ENCODE measurements around the gene PCNX2.

PCNX2 gene

DNA sequence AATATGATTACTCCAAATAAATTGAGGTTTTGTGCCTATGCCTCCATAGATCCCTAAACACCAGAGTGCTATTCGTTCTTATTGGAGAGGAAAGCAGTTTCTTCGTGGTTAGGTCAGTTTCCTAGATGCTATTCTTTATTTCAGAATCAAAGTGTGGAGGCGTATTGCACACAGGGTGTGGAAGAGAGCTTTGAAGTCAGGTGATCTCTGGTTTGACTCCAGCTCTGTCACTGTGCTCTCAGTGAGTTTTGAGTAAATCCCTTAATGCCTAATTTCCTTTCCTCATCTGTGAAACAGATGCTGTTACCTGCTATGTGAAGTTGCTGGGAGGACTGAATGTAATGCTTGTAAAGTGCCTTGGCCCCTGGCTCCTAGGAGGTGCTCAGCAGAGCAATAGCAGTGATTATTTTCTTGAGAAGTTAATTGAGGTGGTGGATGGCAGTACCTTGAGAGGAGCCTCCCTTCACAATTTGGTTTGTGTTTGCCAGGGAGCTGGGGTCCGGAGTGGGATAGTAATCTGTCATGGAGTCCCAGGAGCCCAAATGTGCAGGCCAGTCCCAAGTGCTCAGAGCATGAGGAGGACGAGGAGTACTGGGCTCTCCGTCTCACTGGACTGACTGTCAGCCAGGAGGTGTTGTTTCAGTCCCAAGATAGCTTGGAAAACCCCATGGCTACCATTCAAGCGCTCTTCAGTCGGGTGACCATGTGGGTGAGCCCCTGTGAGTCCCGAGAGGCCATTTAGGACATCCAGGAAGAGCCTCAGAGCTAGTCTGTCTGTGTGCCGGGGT lies 330.2 kb downstream of the PCNX2 start:
- in situ Hi-C loops (cut with HindIII; ENCODE audit: low pct_unique_long_range_greater_than_20kb, low sequenced_read_pairs), result no loop called here
- DNase-seq (ENCODE audit: low read depth in 1 of 2, low spot score in 1 of 2), result no peak
- no peak for TF ChIP-seq JUND (IDR thresholded peaks at IDR 0.05; ENCODE audit: low read depth)

DNA sequence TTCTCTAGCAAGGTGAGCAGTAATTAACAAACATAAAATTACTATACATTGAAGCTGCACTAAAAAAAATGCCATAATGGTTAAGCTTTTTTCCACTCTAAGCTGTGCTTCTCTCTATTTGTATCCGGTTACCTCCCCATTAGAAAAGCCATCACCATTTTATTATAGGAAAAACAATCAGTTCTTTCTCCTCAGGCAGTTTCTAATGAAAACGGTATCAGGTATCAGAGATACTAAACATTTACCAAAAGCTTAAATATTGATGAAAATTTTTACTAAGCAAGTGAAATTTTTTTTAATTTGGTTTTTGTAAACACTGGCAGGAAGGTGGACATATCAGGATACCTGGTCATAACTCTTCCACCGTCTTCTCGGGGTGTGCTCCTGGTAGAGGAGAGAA lies 330.9 kb downstream of the PCNX2 start:
- DNase-seq (ENCODE audit: low read depth in 1 of 2, low spot score in 1 of 2), result no peak
- in situ Hi-C loops (cut with HindIII; ENCODE audit: low pct_unique_long_range_greater_than_20kb, low sequenced_read_pairs), result no loop called here
- TF ChIP-seq JUND (IDR thresholded peaks at IDR 0.05; ENCODE audit: low read depth), result no peak

DNA sequence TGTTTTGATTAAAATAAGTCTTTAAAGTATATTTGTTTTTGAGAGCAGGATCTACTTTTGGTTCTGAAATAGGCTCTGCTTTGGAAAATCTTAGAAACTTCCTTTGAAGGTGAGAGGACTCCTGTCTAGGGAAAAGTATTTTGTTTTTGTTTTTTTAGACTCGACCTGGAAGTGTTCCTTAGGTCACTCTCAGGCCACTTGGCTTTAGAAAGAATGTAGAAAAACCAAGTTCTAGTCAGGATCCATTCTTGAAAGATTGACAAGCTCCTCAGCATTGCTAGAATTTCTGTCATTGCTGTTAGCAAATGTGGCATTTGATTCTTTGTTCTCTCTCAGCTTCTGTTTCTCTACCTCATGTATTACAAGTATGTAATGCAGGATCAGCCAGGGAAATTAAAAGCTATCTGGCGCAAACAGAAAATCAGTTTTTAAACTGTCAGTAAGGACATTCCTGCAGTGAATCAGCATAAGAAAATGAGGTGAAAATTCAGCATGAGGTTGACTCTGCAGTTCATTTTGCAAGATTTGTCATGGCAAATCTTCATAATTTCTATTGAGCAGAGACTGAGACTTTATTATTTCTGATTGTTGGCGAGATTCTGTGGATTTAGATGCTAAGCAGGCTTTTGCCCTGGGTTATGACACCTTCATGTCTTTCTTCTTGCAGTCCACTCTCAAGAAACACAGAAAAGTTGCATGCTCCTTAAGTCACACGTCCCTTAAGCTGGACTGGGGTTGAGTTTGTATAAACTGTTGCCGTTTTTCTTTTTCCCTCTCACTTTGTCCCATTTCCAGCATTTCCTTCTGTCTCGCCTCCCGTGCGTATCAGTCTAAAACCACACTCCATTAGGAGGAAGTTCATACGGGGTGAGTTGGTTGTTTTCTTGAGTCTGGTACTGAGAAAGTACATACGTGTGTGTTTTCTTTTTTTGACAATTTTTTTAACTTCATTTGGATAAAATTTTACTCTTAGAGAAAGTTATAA lies 332.5 kb downstream of the PCNX2 start:
- in situ Hi-C loops (cut with HindIII; ENCODE audit: low pct_unique_long_range_greater_than_20kb, low sequenced_read_pairs), result no loop called here
- peak in 1 of 2 experiments; percentile 30 for DNase-seq (ENCODE audit: low read depth in 1 of 2, low spot score in 1 of 2)

DNA sequence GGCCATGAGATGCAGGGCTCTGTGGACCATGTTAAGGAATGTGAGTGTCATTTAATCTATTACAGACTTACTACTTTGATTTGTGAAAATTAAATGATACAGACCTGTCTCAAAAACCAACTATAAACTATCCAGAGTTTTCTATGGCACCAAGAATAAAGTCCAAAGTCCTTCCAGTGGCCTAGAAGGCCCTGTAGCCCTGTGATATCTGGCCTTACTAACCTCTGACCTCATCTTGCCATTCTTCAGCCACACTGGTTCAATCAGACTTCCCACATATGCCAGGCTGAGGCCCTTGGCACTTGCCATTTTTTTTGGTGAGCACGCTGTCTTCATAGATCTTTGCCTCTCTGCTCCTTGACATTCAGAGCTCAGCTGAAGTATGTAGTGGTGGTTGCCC lies 337.5 kb downstream of the PCNX2 start:
- no peak for TF ChIP-seq JUND (IDR thresholded peaks at IDR 0.05; ENCODE audit: low read depth)
- in situ Hi-C loops (cut with HindIII; ENCODE audit: low pct_unique_long_range_greater_than_20kb, low sequenced_read_pairs), result no loop called here
- DNase-seq (ENCODE audit: low read depth in 1 of 2, low spot score in 1 of 2), result no peak

More for the DNA sequence above, 332.5 kb downstream of the PCNX2 start:
- TF ChIP-seq JUND (IDR thresholded peaks at IDR 0.05; ENCODE audit: low read depth), result no peak

DNA sequence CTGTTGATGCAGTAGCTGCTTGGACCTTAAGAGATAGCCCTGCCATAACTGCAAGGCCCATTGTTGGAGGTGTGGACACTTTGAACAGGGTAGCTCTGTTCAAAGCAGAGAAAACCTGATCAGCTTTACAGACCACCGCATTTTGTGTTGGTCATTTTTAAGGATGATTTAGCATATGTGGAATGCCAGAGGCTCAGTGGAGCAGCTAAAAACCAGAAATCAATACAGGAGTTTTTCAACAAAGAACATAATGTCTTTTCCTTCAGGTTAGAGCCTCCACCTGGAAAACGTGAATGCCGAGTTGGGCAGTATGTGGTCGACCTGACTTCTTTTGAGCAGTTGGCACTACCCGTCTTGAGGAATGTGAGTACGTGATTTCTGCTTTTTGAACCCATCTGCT lies 339.4 kb downstream of the PCNX2 start:
- in situ Hi-C loops (cut with HindIII; ENCODE audit: low pct_unique_long_range_greater_than_20kb, low sequenced_read_pairs), result no loop called here
- TF ChIP-seq JUND (IDR thresholded peaks at IDR 0.05; ENCODE audit: low read depth), result no peak
- DNase-seq (ENCODE audit: low read depth in 1 of 2, low spot score in 1 of 2), result no peak

DNA sequence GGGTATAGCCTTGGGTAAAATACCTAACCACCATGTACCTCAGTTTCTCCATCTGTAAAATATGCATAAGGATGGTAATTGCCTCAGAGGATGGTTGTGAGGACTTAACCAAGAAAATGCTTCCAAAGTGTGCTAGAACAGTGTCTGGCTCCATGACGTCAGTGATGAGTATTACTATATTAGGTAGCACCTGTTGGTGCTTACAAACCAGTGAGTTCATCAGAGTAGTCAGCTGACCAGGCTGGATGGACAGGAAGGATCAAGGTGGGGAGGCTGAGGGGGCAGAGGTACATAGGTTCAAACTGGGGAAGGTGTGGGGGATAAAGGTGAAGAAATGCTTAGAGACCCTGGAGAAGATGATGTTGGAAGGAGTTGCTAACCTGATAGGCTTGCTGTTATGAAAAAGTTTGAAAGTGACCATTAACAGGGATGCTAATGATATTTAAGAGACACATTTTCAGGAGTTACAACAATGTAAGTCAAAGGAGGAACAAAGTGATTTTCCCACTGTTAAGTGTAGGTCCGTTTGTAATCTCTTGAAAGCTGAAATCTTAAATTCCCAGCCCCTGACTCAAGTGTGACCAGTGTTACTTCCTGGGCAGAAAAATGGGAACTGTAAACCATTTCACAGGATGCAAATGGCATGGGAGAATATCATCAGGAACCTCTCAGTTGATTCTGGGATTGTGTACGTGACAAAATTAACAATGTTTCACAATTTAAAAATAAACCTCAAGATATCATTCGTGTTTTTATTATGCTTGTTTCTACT lies 340.7 kb downstream of the PCNX2 start:
- DNase-seq (ENCODE audit: low read depth in 1 of 2, low spot score in 1 of 2), result no peak
- in situ Hi-C loops (cut with HindIII; ENCODE audit: low pct_unique_long_range_greater_than_20kb, low sequenced_read_pairs), result no loop called here
- TF ChIP-seq JUND (IDR thresholded peaks at IDR 0.05; ENCODE audit: low read depth), result no peak

DNA sequence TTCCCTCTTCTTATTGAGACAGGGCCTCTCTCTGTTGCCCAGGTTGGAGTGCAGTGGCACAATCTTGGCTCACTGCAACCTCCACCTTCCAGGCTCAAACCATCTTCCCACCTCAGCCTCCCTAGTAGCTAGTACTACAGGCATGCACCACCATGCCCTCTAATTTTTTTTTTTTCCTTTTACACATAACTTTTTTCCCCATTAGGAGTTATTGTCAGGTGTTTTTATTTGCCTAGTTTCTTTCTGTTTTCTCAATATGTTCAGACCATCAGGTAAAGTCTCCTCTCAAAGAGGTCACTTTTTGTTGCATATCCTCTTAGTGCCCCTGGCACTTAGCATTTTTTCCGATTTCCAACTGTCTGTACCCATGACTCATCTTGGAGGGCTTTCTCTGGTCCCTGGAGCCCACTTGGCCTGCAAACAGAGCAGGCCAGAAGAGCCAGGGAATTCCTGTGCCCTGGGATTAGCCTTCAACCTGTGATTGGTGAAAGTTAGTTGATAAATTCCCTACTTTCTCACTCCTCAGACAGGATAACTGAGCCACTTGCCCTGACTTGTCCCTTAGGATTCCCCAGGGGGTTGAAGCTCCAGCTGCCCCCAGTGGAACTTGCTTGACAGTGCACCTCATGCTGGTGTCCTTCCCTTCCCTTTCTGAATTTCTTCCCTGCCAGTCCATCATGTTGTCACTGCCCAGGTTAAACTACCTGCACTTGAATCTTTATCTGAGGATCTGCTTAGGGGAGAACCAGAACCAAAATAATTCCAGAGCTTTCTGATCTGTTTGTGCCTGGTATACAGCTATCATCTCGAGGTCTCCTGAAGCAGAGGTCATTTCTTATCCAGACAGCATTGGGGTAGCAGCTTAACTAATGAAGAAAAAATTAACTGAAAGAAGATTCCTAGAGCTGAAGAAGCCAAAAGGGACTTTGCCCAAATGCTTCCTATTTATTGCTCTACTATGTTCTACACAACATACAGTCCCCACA lies 342.7 kb downstream of the PCNX2 start:
- no peak for TF ChIP-seq JUND (IDR thresholded peaks at IDR 0.05; ENCODE audit: low read depth)
- peak; percentile 68 to 85 for DNase-seq (ENCODE audit: low read depth in 1 of 2, low spot score in 1 of 2)
- in situ Hi-C loops (cut with HindIII; ENCODE audit: low pct_unique_long_range_greater_than_20kb, low sequenced_read_pairs), result no loop called here

DNA sequence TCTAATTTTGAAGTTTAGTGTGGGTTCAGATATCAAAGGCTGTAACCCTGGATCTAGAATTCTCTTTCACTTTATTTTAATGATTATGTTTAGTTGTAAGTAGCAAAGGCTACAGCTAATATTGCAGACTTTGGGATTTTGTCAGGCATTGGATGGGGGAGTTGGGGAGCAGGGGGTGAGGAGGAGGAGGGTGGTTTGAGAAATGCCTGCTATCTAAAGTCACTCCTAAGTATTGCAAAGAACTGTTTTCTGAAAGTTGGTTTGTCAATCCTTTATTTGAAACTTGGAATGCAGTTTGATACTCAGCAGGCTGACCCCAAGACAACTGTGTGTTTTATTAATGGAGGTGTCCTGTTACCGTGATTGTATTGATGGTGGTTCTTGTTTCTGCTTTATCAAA lies 343.9 kb downstream of the PCNX2 start:
- no peak for DNase-seq (ENCODE audit: low read depth in 1 of 2, low spot score in 1 of 2)
- in situ Hi-C loops (cut with HindIII; ENCODE audit: low pct_unique_long_range_greater_than_20kb, low sequenced_read_pairs), result no loop called here
- no peak for TF ChIP-seq JUND (IDR thresholded peaks at IDR 0.05; ENCODE audit: low read depth)

DNA sequence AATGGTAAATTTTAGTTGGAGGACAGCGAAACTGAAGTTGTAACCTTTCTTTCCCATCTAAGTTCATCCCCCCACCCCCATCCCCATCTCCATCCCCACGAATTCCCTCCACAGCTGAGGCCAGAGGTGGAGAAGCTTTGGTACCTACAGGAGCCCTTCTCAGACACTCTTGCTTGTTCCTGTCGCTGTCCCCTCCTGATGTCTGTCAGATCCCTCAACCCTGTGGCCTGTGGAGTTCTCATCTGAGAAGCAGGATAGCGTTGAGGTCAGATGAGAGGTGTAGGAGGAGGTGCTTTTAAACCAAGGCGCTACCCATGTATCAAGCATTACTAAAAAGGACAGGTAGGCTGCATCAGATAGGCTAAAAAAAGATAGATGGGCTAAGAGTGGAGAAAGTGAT lies 344.3 kb downstream of the PCNX2 start:
- in situ Hi-C loops (cut with HindIII; ENCODE audit: low pct_unique_long_range_greater_than_20kb, low sequenced_read_pairs), result no loop called here
- DNase-seq (ENCODE audit: low read depth in 1 of 2, low spot score in 1 of 2), result peak; percentile 12 to 42
- no peak for TF ChIP-seq JUND (IDR thresholded peaks at IDR 0.05; ENCODE audit: low read depth)

DNA sequence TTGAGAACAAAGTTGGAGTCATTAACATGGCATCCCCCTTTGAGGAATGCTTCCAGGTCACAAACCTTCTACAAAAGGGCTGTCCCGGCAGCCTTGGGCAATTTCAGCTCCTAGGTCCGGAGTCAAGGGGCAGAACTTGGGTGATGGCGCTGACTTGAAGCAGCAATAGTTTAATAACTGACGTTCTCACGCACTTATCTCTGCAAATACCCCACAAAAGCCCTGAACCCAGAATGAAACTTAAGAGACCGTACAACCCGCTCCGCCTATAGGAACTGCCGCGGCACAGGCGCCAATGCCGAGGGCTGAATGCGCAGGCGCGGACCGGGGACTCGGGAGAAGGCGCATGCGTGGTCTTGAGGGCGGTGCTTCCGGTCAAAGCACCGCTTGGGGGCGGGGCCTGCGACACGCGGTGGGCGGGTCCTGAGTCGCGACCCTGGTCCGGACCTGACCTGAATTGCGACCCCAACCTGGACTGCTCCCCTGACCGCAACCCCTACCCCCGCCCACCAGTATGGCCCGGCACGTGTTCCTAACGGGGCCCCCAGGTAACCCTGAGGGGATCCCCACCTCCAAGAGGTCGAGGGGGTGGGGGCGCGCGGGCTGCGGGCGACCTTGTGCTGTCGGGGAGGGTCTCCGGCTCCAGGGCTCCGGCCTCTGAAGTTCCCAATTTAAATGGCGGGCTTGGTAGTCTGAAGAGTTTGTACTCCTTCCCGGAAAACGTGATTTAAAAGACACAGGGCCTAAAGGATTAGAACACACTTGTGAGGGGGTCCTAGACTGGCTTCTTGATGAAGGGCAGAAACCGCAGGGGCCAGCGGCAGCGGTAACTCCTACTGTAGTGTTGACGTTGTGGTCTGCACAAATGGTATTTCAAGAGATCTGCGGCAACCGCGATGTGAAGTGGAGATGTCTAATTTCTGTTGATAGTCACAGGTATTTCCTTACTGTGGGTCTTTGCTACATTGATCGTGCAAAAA lies 345.0 kb downstream of the PCNX2 start, which contains the start of gene NTPCR:
NTPCR (plus strand) TSS at position 415 of the 980 bp plus-strand sequence; CDS start at position 515, 100 bp downstream.
- in situ Hi-C loops (cut with HindIII; ENCODE audit: low pct_unique_long_range_greater_than_20kb, low sequenced_read_pairs), result no loop called here
- peak; percentile 96 to 97 for DNase-seq (ENCODE audit: low read depth in 1 of 2, low spot score in 1 of 2)
- TF ChIP-seq JUND (IDR thresholded peaks at IDR 0.05; ENCODE audit: low read depth), result no peak

All from T47D (cell line).